C4-2B (cell line): ENCODE data around the gene KDM6B.
"Not testable (repeated sequence)": the region's sequence is repeated elsewhere in the genome, so short reads cannot be mapped to it uniquely, and the experiment has no call there.

Experiments
- H3K27ac ChIP-seq: fragments of 450-650 bp; 2 replicates; pipeline ENCODE4 v1.5.1; 2017
- ZFX ChIP-seq: fragments of 450-650 bp; IDR thresholded peaks from 2 replicates; pipeline ENCODE4 v1.6.1; 2017
- TF ChIP-seq, protein P1 (sequence below): fragments of 450-650 bp; conservative IDR thresholded peaks from 2 replicates; pipeline ENCODE4 v1.5.1; 2017; ENCODE audit warnings: mild to moderate bottlenecking

Gene KDM6B

DNA sequence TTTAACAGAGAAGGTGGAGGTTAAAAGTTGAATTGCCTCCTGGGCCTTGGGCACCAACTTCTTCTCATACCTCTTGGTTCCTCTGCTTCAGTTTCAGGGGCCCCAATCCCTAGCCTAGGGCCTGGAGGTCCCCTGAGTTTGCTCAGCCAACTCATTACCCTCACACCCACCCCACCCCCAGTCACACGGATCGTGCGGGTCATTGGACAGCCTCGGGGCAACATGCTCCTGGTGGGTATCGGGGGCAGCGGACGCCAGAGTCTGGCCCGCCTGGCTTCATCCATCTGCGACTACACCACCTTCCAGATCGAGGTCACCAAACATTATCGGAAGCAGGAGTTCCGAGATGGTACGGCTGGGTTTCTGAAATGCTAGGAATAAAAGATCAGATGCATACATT is 36.0 kb upstream of the KDM6B start:
- TF ChIP-seq, protein P1, sequence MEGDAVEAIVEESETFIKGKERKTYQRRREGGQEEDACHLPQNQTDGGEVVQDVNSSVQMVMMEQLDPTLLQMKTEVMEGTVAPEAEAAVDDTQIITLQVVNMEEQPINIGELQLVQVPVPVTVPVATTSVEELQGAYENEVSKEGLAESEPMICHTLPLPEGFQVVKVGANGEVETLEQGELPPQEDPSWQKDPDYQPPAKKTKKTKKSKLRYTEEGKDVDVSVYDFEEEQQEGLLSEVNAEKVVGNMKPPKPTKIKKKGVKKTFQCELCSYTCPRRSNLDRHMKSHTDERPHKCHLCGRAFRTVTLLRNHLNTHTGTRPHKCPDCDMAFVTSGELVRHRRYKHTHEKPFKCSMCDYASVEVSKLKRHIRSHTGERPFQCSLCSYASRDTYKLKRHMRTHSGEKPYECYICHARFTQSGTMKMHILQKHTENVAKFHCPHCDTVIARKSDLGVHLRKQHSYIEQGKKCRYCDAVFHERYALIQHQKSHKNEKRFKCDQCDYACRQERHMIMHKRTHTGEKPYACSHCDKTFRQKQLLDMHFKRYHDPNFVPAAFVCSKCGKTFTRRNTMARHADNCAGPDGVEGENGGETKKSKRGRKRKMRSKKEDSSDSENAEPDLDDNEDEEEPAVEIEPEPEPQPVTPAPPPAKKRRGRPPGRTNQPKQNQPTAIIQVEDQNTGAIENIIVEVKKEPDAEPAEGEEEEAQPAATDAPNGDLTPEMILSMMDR = no peak
- TF ChIP-seq ZFX = no peak
- no peak overlapping the region for H3K27ac ChIP-seq

DNA sequence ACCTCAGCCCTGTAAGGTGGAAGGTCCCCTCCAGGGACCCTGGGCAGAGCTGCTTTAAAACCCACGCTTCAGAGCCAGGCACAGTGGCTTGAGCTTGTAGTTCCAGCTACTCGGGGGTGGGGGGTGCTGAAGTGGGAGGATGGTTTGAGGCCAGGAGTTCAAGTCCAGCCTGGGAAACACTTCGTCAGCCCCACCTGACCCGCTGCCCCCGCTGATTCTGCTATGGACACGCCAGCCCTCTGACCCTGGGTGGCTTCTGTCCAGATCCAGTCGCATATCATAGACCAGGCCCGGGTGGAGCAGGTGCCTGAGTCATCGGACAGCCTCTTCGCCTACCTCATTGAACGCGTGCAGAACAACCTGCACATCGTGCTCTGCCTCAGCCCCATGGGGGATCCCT is 35.2 kb upstream of the KDM6B start:
- H3K27ac ChIP-seq = no peak overlapping the region
- TF ChIP-seq ZFX = no peak
- TF ChIP-seq, protein P1 = no peak

DNA sequence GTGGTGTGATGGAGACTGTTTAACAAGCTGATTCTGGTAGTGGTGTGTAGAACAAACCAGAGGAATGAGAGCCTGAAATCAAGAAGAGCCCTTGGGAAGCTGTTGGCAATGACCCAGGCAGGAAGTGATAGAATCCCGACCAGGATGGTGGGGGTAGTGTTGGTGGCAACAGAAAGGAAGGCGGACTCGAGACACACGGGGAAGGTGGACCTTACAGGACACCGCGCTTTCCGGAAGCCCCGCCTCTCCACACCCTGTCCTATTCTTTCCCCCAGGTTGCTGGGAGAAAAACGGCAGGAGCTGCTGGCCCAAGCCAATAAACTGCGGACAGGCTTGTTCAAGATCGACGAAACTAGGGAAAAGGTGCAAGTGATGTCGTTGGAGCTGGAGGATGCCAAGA is 30.0 kb upstream of the KDM6B start:
- no peak overlapping the region for H3K27ac ChIP-seq
- TF ChIP-seq, protein P1 = no peak
- TF ChIP-seq ZFX = no peak

DNA sequence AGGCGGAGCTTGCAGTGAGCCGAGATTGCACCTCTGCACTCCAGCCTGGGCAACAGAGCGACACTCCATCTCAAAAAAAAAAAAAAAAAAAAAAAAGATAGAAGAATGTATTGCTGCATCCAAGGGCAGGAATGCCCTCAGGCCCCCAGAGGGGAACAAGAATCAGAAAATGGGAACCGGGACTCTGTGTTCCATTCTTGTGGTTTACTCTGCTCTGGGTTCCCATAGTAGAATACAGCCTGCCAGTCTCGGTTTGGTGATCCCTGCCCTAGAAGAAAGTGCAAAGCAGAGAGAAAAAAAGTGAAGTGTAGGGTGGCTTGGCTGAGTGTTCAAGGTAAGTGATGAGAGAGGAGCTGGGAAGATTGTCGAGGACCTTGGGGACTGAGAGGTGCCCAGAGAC is 27.4 kb upstream of the KDM6B start:
- TF ChIP-seq, protein P1 = no peak
- no peak for TF ChIP-seq ZFX
- H3K27ac ChIP-seq = no peak overlapping the region

DNA sequence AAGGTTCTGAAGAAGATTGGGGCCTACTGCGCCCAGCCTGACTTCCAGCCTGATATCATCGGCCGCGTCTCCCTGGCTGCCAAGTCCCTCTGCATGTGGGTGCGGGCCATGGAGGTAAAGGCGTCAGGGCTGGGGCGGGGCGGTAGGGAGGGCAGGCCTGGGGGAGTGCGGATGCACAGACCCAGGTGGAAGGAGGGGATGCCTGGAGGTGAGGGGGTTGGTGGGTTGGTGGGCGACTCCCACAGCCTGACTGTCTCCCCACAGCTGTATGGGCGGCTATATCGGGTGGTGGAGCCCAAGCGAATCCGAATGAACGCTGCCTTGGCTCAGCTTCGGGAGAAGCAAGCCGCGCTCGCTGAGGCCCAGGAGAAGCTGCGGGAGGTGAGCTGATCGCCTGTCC is 26.8 kb upstream of the KDM6B start:
- no peak for TF ChIP-seq ZFX
- TF ChIP-seq, protein P1 = no peak
- no peak overlapping the region for H3K27ac ChIP-seq

DNA sequence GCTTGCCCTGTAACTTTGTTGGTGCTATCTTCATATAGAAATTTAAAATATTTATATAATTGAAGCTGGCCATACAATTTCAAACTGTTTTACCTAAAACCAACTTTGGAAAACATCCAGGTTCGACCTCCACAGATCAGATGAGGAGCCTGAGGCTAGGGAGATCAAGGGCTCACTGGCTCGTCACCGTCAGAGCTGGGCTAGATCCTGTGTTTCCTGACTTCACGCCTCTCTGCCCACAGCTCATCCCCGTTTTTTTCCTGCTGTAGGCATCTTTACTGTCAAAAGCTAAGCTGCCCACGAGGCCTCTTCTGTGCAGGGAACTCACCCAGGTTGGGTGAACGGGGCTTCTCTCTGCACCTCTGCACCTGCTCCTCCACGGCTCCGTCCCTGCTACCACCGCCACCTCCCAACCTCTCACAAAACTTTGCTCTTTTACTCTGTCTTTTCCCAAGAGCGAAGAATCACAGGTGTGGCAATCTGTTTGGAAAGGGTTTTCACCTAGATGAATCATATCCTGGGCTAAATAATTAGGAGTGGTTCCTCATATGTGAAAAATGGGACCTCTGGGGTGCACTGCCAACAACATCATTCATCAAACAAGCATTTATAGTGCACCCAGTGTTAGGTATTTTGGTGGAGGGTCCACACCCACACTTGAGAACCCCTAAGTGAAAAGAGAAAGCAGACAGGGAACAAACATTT is 24.8 kb upstream of the KDM6B start:
- no peak overlapping the region for H3K27ac ChIP-seq
- TF ChIP-seq, protein P1 = no peak
- no peak for TF ChIP-seq ZFX

DNA sequence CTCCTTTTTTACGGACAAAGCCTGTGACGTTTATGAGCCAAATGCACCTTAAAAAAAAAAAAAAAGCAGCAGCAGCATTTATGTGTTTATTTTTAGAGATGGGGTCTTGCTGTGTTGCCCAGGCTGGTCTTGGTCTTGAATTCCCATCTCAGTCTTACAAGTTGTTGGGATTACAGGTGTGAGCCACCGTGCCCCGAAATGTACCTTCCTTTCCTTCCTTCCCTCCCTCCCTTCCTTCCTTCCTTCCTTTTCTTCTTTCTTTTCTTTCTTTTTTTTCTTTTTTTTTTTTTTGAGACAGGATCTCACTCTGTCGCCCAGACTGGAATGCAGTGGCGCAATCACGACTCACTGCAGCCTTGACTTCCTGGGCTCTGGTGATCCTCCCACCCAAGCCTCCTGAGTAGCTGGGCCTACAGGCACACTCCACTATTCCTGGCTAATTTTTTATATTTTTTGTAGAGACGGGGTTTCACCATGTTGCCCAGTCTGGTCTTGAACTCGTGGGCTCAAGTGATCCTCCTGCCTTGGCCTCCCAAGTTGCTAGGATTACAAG is 24.1 kb upstream of the KDM6B start:
- not testable (repeated sequence) for H3K27ac ChIP-seq

DNA sequence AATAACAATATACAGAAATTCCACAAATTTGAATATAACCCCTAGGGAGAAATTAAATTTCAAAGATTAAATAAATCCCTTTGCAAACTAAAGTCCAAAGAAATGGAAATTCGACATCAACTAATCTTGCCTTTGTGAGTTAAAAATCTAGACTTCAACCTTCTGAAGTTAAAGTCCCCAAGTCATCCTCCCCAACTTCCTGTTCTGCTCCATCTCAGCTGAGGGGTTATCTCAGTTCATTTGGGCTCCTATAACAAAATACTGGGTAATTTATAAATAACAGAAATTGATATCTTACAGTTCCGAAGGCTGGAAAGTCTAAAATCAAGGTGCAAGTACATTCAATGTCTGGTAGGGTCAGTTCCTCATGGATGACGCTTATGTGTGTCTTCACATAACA is 22.8 kb upstream of the KDM6B start:
- H3K27ac ChIP-seq = no peak overlapping the region
- no peak for TF ChIP-seq ZFX
- TF ChIP-seq, protein P1 = no peak
